ENCODE data around the gene PTPRF.

PTPRF gene

GRCh38 chr1:43572538-43572937, 41.9 kb downstream of the PTPRF start:
- TF ChIP-seq CTCF (IDR thresholded peaks at IDR 0.05; ENCODE audit: borderline replicate concordance, control extremely low read depth, extremely low read depth, insufficient read depth, missing control alignments) = no peak

DNA sequence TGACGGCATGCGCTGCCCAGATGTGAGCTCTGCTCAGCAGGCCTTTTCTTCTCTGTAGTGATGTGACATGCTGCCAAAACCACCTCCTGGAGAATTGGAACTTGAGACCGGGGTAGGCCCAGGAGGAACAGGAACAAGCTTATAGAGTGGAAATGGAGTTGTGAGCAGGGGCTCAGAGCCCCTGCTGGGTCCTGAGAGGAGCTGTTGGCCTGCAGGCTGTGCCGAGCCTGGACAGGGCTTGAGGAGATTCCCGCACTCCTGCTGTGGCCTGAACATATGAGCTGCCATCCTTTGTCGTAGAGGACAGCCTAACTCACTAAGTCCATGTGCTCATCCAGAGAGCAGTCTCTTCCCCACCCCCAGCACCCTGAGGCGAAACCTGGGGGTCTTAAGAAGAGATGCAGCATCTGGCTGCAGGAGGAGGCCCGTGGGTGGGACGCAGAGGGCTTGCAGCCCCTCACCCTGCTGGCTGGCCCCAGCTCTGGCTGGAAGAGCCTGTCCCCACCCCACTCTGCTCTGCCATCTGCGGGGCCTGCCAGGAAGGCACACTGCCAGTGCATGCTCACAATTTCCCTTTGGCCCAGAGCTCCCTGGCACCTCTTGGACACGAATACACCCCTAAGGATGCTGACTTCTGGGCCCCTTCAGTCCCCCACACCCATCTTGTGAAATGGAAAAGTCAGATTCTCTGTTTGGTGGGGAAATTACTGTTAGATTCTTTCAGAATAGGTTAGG, 42.5 kb downstream of the PTPRF start:
- no peak for DNase-seq (ENCODE audit: low spot score)
- TF ChIP-seq CTCF (IDR thresholded peaks at IDR 0.05; ENCODE audit: borderline replicate concordance, control extremely low read depth, extremely low read depth, insufficient read depth, missing control alignments) = no peak
- in situ Hi-C loops (cut with MboI; ENCODE audit: low sequenced_read_pairs, unreplicated experiment) = no loop called here

More at GRCh38 chr1:43572538-43572937, 41.9 kb downstream of the PTPRF start:
- in situ Hi-C loops (cut with MboI; ENCODE audit: low sequenced_read_pairs, unreplicated experiment) = no loop called here
- no peak for DNase-seq (ENCODE audit: low spot score)

DNA sequence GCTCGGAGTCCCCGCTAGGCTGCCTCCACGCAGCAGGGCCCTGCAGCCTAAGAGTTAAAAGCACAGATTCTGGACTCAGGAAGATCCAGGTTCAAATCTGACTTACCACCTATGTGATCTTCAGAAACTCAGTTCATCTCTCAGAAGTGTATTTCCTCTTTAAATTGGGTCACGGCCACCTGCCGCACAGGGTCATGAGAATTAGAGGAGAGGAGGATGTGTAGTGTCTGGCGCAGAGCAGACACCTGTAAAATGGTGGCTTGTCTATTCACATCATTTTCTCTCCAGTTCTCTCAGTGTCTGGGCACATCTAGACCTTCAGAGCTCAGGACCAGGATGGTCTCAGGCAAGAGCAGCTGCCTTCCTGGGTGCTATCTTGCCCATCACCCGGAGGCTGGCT, 45.8 kb downstream of the PTPRF start:
- in situ Hi-C loops (cut with MboI; ENCODE audit: low sequenced_read_pairs, unreplicated experiment) = no loop called here
- no peak for TF ChIP-seq CTCF (IDR thresholded peaks at IDR 0.05; ENCODE audit: borderline replicate concordance, control extremely low read depth, extremely low read depth, insufficient read depth, missing control alignments)
- DNase-seq (ENCODE audit: low spot score) = no peak

DNA sequence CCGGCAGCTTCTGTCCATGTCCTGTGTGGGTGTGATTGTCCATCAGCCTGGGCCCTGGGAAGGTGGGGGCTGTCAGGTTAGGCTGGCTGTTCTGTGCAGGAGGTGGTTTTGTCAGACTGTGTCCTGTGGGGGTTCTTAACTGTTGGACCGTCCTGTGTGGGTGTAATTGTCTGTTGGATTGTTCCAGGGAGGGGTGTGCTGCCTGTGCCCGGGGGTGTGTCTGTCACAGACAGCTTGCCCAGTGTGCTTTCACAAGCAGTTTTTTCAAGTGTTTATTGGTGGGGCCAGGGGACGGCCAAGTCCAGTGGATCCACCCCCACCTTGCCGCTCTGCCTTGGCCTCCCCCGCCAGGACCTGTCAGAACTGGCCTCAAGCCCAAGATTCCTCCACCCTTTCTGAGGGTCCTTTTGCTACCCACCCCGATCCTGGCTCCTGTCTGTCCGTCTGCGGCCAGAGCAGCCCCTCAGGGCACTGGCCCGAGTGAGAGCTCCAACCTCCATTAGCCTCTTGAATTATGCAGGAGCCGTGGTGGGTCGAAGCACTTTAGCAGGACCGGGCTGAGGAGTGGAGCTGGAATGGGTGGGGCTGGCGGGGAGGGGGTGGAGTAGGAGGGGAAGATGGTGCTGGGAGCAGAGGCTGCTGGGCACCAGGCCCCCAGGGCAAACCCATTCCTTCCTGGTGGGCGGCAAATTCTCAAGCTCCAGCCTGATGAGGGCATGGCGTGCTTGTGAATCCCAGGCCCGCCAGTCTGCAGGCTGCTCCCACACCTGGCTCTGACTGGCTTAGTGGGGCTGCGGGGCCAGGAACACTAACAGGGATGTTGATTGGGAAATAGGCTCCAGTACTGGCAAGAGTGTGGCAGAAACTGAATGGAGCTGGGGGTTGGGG, 47.2 kb downstream of the PTPRF start:
- DNase-seq (ENCODE audit: low spot score) = no peak
- in situ Hi-C loops (cut with MboI; ENCODE audit: low sequenced_read_pairs, unreplicated experiment) = no loop called here
- no peak for TF ChIP-seq CTCF (IDR thresholded peaks at IDR 0.05; ENCODE audit: borderline replicate concordance, control extremely low read depth, extremely low read depth, insufficient read depth, missing control alignments)

DNA sequence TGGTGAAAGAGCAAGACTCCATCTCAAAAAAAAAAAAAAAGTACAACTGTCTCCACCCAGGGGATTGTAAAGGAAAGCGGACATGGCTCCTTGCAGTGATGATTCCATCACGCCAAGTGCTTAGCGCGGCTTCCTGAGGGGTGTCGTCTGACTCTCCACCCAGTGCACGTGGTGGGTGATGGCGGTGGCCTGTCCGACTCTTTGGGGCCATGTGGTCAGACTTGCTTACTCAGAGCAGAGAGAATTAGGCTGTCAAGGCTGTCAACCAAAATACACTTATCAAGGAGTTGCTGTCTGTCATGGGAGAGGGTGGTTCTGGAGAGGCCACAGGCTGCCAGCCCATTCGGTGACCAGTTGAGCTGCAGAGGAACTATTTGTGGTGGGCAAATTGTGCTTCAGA, 49.4 kb downstream of the PTPRF start:
- no peak for DNase-seq (ENCODE audit: low spot score)
- in situ Hi-C loops (cut with MboI; ENCODE audit: low sequenced_read_pairs, unreplicated experiment) = no loop called here
- TF ChIP-seq CTCF (IDR thresholded peaks at IDR 0.05; ENCODE audit: borderline replicate concordance, control extremely low read depth, extremely low read depth, insufficient read depth, missing control alignments) = no peak

GRCh38 chr1:43582162-43582566, 51.5 kb downstream of the PTPRF start:
- peak; percentile 79 for DNase-seq (ENCODE audit: low spot score)
- in situ Hi-C loops (cut with MboI; ENCODE audit: low sequenced_read_pairs, unreplicated experiment) = no loop called here
- TF ChIP-seq CTCF (IDR thresholded peaks at IDR 0.05; ENCODE audit: borderline replicate concordance, control extremely low read depth, extremely low read depth, insufficient read depth, missing control alignments) = no peak
